Mucosa of gallbladder (tissue), 1 donor: ENCODE results near the gene ACE2. TPM values are rescaled to one million over a fixed set of nuclear protein-coding genes. Genes with fewer than 3 reads are reported as not detected.

Experiments
- DNase-seq: peaks from one replicate; pipeline ENCODE4 v3.0.0-alpha.2; 2020; ENCODE audit warnings: low spot score
- total RNA-seq: library from RNA; stranded (reverse); gene quantifications from one replicate; pipeline ENCODE4 v1.2.1, GENCODE V29; 2021
- donor health status: DM: no; HTN: no; CAD: no.

Gene ACE2
- total RNA-seq, 1 donor from 2014 or later = 169 TPM

DNA sequence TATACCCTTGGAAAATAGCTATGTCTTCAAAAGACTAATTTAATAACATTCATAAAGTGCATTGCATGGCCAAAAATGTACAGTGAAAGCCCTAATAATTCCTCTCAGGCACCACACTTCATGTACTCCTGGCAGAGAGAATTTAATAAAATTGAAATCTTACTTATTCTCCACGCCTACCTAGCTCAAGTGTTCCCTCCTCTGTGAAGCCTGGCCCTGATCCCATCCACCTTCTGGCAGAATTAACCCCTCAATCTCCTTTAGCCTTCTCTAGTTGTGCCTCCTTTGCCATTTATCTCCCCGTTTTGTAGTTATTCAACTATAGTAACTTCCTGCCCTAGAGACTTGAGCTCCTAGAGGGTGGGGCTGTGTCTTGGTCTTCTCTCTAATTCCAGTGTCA, 26.7 kb downstream of the ACE2 start:
- DNase-seq = no peak

DNA sequence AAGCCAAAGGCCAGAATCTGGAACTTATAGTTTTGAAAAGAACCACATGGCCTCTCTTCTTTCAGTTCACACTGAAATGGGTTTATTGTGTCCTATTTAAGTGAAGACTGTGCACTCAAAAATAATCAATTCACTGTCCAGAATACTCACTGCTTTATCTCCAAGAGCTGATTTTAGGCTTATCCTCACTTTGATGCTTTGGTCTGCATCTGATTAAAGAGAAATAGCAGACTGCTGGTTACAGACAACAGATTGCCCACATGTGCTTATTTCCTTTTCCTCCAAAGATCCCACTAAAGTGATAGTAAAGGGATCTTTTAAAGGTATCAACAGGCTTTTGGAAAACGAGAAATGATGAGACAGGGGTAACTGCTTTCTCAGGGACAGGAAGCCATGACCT, 30.6 kb downstream of the ACE2 start:
- DNase-seq = no peak

DNA sequence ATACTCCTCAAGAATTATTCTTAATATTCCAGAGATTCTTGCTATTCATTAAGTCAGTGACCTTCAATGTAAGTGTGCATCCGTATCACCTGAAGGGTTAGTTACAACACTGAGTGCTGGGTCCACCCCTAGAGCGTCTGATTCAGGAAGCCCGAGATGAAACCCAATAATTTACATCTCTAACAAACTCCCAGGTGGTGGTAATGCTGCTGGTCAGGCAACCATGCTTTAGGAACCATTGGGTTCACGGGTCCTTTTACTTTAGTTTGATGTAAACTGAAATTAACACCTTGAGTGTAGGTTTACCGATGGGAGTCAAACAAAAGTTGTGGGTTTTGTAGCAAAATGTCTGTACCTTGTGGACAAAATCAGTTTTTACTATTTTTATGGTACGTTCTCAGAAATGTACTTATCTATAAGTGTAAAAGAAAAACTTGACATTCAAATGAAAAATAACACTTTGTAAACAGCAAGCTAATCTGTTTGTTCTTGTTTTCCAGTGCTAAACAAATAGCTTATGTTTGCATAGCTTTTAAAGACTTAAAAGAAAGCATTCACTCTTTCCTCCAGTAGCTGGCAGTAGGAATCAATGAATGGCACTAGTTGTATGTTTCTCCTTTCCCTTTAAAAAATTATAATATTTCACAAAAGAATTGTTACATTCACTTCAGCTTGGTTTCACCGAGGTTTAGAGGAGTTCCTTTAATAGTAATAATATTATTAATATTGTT, 32.7 kb downstream of the ACE2 start:
- DNase-seq = no peak

DNA sequence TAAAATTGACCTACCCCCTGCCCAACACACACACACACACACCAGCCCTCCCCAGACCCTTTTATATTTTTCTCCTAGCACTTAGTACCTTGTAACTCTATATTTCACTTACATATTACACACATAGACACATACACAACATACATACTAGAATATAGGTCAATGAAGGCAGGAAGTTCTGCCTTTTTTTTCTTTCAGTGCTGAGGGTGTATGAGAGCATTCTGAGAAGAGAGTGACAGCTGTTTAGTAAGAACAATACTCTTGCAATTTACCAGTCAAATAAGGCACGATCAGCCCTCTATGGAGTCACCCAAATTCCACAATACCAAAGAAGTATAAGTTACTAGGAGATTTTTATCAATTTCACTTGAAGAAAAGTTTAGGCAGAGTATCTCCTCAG, 33.5 kb downstream of the ACE2 start:
- DNase-seq = no peak

DNA sequence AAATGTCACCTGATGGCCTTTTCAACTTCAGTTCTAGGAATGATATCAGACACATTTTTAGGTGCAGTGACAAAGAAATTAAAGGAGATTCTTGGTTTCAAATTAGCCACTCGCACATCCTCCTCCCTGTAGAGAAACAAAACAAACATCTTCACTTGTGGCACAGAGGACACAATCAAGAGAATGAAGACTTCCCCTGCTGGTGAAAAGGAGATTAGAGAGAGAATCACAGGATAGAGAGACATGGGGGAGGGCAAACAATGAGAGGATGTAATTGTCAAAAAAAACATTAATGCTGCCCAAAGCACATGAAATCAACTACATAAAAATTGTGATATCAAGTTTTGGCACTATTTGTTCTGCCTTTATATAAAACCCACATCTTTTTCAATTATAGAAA, 34.5 kb downstream of the ACE2 start:
- DNase-seq = no peak

DNA sequence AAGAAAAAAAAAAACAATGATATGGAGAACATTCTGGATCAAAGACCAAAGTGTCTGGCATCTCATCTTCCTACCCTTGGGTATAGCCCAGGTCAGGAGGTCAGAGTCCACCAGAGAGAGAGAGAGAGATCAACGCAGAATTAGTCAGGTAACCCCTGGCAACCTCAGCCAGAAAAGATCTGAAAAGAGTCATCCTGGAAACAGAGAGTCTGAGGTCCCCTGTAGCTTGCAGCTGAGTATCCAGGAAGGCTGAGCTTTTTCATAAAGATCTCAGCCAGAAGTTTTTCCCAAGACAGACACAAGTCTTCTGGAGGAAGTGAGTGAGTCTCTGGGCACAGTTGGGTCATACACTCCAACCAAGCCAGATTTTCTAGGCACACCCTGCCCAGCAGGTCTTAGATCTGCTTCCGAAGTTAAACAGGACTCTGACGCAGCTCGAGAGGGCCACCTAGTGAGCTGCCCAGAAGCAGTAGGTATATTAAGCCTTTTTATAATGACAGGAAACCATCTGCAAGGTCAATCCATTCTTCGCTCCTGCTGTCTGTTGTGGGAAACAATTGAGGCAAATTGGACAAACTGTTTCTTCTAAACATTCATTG, 35.7 kb downstream of the ACE2 start:
- DNase-seq = peak; percentile 45

DNA sequence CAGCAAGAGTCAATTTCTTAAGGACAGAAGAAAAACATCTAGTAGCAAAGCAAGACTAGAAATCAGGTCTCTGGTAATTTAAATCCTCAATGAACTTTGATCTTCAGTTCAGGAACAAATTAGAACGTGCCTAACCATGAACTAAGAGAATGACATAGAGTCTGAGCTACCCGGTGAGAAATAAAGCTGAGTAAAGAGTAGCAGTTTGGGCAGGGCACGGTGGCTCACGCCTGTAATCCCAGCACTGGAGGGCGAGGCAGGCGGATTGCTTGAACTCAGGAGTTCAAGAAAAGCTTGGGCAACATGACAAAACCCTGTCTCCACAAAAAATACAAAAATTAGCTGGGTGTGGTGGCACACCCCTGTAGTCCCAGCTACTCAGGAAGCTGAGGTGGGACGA, 37.7 kb downstream of the ACE2 start:
- DNase-seq = no peak

DNA sequence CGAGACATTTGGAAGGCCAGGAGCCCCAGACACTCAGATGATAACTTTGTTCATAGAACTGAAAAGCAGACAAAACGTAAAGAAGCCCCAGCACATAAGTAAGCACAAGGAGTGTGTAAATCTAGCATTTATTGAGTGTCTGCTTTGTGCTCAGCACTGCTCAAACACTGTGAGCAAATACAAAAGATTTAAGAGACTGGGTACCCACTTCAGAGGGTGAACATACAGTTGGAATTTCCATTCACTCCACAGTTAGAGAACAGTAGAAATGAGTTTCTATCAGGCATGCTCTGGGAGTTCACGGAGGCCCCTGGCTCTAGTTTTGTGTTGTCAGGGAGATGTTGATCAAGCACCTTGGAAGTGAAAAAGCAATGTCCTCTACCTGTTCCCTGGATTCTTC, 39.8 kb downstream of the ACE2 start:
- no peak for DNase-seq

DNA sequence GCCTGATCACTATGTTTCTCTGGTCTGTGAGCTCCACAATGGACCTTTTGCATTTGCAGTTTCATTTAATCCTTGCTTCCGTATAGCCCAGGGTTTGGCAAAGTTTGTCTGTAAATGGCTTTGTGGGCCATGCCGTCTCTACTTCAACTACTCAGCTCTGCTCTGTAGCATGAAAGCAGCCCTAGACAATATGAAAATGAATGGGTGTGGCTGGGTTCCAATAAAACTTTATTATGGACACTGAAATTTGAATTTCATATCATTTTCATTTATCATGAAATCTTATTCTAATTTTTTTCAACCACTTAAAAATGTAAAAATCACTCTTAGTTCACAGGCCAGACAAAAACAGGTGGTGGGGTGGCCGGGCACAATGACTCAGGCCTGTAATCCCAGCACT, 41.5 kb downstream of the ACE2 start:
- DNase-seq = no peak

DNA sequence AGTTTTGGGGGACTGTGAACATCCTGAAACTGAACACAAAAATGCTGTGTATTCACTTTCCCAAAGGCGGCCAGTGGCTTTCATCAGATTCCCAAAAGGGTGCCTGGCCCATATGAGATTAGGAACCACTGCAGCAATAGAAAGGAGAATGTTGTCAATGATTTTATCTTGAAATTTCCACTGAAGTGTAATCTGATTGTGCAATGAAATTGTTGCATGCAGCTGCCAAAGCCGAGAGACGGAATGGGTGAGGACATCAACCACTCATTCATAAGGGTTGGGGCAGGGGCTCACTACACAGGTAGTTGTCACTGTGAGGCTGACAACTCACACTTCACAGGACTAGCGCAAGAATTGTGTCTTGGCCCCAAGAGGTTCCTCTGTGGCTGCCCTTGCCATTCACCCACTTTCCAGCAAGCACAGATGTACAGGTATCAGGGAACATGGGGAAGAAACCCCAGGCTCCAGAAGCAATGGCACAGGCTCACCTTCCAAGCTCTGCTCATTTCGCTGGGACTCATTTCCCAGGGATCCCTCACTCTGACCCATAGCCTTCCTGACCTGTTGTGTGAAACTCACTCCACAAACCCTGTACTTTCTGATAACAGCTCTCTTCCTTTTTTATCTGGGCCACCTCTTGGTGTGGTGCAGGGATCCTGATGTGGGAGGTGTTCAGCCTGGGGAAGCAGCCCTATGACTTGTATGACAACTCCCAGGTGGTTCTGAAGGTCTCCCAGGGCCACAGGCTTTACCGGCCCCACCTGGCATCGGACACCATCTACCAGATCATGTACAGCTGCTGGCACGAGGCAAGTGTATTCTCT, 51.4 kb downstream of the ACE2 start:
- DNase-seq = no peak

DNA sequence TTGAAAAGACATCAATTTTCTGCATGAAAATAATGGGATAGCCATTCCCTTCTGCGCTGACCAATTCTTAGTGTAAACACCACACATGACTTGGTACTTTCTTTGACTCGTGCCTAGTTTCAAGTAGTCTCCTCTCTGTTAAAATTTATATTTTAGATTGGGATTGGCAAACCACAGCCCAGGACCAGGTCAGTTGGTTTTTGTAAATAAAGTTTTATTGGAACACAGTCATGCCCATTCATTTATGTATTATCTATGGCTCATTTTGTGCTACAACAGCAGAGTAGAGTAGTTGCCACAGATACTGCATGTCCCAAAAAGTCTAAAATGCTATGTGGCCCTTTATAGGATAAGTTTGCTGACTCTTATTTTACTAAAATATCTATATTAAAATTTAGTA, 53.4 kb downstream of the ACE2 start:
- no peak for DNase-seq

DNA sequence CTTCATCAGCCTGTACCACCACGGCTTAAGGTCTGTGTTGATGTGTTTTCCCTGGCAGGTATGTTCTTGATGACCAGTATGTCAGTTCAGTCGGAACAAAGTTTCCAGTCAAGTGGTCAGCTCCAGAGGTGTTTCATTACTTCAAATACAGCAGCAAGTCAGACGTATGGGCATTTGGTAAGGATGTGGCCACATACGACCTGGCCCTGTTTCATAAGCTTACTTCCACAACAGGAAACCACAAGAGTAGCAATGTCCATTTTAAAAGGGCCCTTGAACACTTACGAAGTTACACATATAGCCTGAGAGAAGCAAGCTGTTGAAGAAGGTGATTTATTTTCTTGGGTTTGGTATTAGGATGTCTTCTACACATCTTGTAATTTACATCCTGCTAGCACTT, 54.0 kb downstream of the ACE2 start:
- no peak for DNase-seq

DNA sequence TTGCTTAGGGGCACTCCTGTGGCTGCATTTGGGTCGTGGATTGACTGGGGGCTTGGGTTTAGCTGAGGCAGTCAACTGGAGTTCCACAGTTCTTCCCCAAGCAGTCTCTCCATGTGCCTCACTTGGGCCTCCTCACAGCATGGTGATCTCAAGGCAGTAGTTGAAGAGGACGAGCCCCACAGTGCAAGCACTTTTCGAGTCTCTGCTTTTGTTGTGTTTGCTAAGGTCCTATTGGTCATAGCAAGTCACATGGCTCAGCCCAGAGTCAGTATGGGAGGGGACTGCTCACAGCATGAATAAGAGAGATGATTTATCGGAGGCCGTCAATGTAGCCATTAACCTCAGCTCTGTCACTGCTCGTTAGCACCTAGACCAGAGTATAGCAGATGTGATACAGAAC, 70.4 kb downstream of the ACE2 start:
- DNase-seq = no peak

DNA sequence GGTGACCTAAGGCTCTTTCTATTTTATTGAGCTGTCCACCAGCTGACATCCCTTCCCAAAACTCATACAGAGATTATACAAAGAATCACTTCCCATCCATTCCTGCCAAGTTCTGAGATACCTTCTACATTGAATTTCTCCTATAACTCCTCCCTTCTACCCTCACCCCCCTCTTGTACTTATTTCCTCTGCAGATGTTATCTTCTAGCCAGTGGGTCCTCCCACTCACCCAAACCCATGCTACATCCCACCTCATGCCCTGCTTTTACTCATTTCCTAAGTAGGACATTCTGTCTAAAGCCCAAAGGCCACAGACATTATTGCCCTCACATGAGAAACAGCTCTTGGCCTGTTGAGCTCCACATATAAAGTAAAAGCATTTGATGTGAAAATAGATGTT, 71.6 kb downstream of the ACE2 start:
- no peak for DNase-seq

DNA sequence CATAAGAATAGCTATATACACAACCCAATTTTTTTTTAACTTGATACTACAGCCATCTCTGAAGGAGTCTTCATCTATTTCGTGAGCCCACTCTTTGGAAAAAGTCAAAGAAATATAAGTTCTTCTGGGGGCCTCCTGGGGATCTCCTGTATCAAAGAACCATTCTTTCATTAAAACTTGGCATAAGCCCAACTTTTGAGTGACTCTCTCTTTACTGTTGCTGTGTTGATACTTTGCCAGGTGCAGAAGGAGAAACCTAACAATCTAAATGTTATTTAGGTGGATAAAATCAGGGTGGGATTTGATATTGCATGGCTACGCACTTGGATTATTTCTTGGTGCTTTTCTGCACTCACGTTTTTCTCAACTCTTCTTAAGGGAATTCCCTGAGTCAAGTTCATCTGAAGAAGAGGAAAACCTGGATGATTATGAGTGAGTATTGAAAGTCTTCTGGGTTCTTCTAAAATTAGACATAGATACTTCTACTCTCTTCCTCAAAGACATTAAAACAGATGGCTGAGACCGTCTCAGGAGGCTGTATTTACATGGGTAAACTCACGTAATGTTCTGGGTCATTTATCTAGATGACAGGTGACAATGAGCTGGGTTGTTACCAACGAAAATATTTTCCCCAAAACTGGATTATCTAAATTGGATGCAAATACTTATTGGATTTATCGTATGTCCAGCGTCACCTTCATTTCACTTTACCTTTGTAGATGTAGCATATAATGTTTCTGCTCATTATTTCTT, 74.9 kb downstream of the ACE2 start:
- DNase-seq = no peak

DNA sequence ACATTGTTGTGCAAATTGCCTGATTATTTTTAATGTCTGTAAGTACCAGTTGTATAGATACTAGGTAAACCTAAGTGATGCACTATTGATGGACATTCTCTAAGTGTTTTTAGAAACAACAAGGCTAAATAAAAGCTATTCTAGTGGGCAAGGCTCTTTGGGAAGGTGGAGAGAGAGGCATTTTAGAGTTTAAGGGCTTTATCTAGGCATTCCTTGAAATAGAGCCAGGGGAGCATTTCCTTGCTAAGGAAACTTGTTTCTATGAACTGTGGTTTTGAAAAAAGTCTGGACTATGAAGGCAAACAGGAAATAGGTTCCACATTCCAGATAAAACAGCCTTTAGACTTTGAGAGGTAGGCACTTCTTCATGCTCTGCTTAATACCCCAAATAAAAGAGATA, 76.3 kb downstream of the ACE2 start:
- DNase-seq = no peak

DNA sequence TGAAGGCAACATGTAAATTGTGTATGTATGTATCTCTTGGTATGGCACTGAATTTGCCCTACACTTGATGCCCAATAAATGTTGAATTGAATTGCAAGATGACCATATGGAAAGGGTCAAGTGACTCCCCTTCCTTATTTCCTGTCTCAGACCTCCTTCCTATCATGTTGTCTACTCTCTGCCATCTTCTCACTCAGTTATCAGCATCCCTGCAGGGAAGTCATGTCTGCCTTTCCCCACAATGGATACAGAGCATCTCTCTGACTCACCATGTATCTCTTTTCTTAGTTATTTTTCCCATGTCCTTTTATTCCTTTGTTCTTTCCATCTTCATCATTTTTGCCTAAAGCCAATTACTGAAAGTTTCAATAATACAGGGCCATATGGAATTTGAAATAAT, 77.7 kb downstream of the ACE2 start:
- DNase-seq = no peak

DNA sequence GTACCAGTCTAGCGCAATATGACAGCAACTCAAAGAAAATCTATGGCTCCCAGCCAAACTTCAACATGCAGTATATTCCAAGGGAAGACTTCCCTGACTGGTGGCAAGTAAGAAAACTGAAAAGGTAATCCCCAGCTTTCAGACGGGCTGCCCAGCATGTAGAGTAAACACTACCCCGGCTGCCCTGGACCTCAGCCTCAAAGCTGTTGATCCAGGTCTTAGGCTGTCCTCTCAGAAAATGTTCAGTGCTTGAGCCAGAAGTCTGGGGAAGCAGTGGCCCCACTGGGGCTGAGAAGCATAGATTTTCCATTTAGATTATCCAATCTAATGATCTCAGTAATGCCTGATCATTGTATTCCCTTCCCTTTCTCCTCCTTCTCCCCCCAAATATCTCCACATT, 78.3 kb downstream of the ACE2 start:
- no peak for DNase-seq

DNA sequence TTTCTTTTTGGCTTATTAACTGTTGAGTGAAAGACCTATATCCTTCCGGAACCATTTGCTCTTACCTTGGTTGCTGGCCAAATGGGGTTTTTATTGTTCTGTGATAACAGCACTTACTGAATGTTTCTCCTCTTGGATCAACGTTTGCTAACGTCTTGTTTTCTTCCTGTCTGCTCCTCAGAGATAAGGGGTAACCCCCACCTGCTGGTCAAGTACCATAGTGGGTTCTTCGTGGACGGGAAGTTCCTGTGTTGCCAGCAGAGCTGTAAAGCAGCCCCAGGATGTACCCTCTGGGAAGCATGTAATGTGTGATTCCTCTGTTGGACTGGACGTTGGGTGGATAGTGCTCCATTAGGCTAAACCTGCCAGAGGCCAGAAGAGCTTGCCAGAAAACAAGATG, 84.8 kb downstream of the ACE2 start:
- DNase-seq = no peak

DNA sequence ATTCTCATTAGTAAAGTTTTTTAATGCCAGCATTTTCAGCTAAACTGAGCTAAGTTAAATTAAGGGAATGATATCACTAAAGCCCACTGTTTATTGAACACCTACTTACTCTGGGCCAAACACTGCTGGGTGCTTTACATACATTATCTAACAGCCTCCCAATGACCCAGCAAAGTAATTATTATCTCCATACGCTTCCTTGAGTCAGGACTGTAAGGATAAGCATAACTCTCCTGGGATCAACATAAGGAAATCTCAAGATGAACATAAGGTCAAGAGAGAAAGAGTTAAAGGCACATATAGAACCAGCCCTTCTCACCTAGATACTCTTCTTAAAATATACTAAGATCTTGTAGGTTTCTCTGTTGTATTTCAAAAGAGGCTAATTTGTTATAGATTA, 86.5 kb downstream of the ACE2 start:
- DNase-seq = no peak

DNA sequence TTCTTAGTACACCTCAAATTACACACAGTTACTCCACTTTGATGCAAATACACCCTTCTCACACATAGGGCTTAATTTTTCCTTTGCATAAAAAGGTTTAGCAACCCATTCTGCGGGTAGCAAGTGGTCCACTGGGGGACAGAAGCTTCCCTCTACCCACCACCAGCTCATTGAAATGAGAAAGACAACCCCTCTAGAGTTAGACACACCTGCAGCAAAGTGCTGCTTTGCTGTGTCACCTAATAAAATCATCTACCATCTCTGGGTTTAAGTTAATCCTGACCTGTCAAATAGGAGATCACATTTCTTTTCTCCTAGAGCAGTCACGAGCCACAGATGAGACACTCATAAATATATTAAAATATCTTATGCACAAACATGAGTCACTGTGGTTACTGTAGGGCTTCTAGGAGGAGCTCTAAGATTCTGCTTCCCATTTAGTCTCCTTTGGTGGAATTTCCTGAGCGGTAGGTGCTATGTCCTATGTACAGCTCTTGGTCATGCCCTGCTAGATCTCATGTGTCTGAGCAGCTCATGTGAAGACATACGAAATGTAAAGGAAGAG, 88.3 kb downstream of the ACE2 start:
- DNase-seq = no peak

DNA sequence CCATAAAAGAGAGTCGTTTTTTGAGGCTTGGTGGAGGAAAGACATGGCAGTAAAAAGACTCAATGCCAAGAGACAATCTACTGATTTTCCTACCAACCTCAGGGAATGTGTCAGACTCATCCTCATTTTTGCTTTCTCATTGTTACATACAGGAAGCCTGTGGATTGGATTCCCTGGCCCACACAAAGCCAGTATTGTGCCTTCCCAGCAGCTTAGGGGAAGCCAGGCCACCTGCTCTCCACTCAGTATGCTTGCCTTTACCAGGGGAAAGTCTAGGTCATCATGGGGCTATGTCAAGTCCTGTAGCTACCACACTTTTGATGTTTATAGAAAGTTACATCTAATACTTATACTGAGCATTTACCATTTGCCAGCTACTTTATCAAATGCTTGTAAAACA, 89.2 kb downstream of the ACE2 start:
- DNase-seq = no peak
